Esophagus squamous epithelium (tissue), 4 donors: ENCODE measurements around the gene NNT.

Source experiments
- POLR2A ChIP-seq, 4 donors: fragments of 450-650 bp; IDR thresholded peaks; one replicate each; pipeline ENCODE4 v1.6.1; 2017; ENCODE audit warnings: antibody characterized with exemption in 4 of 4, mild to moderate bottlenecking in 4 of 4, moderate library complexity in 3 of 4
- TF ChIP-seq, protein P1 (sequence below), 6 experiments: fragments of 450-650 bp in 4 of 6; fragments of 200-600 bp in 2 of 6; sonication (generic) in 2 of 6; IDR thresholded peaks; one replicate each; pipeline ENCODE4 v1.5.1; 2016 to 2019; ENCODE audit warnings: antibody characterized with exemption in 6 of 6, mild to moderate bottlenecking in 4 of 6, moderate library complexity in 4 of 6

DNA sequence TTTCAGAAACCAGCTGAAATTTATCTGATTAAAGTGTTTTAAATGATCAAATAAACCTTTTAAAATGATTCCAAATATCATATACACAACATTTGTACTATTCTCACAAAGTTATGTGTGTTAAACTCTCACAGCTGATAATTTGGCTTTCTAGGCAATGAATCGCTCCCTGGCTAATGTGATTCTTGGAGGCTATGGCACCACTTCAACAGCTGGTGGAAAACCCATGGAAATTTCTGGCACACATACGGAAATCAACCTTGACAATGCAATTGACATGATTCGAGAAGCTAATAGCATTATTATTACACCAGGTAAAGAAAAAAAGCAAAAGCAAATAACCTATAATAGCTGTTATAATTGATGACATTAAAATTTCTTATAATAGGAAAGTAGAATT, 72.4 kb downstream of the NNT start:
- TF ChIP-seq, protein P1, sequence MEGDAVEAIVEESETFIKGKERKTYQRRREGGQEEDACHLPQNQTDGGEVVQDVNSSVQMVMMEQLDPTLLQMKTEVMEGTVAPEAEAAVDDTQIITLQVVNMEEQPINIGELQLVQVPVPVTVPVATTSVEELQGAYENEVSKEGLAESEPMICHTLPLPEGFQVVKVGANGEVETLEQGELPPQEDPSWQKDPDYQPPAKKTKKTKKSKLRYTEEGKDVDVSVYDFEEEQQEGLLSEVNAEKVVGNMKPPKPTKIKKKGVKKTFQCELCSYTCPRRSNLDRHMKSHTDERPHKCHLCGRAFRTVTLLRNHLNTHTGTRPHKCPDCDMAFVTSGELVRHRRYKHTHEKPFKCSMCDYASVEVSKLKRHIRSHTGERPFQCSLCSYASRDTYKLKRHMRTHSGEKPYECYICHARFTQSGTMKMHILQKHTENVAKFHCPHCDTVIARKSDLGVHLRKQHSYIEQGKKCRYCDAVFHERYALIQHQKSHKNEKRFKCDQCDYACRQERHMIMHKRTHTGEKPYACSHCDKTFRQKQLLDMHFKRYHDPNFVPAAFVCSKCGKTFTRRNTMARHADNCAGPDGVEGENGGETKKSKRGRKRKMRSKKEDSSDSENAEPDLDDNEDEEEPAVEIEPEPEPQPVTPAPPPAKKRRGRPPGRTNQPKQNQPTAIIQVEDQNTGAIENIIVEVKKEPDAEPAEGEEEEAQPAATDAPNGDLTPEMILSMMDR (IDR thresholded peaks at IDR 0.05) = no peak
- TF ChIP-seq POLR2A (IDR thresholded peaks at IDR 0.05) = no peak
